SK-N-SH treated with all-trans-retinoic acid at 6 μM for 48 hours (cell line): ENCODE results near the gene SERPINA1.

Experiments
- PATZ1 ChIP-seq: fragments of 250-450 bp; sonication (Bioruptor Pico); IDR thresholded peaks from 2 replicates; pipeline ENCODE4 v1.8.0; 2020; ENCODE audit warnings: mild to moderate bottlenecking, moderate library complexity, borderline replicate concordance
- PPARA ChIP-seq: fragments of 250-450 bp; sonication (Bioruptor Pico); IDR thresholded peaks from 2 replicates; pipeline ENCODE4 v1.5.0; 2020; ENCODE audit warnings: mild to moderate bottlenecking, borderline replicate concordance
- RARB ChIP-seq: fragments of 250-450 bp; sonication (Bioruptor Pico); IDR thresholded peaks from 2 replicates; pipeline ENCODE4 v1.8.0; 2021; ENCODE audit warnings: mild to moderate bottlenecking, moderate library complexity
- SNAI2 ChIP-seq: fragments of 250-450 bp; sonication (Bioruptor Pico); IDR thresholded peaks from 2 replicates; pipeline ENCODE4 v1.5.0; 2020; ENCODE audit warnings: mild to moderate bottlenecking, moderate library complexity
- ZFP3 ChIP-seq: fragments of 250-450 bp; sonication (Bioruptor Pico); IDR thresholded peaks from 2 replicates; pipeline ENCODE4 v1.5.0; 2020; ENCODE audit warnings: mild to moderate bottlenecking, moderate library complexity
- ZNF565 ChIP-seq: fragments of 450-650 bp; formaldehyde crosslinking; conservative IDR thresholded peaks from 2 replicates; pipeline ENCODE4 v1.5.0; 2020; ENCODE audit warnings: low read depth, mild to moderate bottlenecking, moderate library complexity
- TF ChIP-seq, protein P1 (sequence below): fragments of 250-450 bp; sonication (Bioruptor Pico); IDR thresholded peaks from 2 replicates; pipeline ENCODE4 v1.5.1; 2021; ENCODE audit warnings: mild to moderate bottlenecking, moderate library complexity

DNA sequence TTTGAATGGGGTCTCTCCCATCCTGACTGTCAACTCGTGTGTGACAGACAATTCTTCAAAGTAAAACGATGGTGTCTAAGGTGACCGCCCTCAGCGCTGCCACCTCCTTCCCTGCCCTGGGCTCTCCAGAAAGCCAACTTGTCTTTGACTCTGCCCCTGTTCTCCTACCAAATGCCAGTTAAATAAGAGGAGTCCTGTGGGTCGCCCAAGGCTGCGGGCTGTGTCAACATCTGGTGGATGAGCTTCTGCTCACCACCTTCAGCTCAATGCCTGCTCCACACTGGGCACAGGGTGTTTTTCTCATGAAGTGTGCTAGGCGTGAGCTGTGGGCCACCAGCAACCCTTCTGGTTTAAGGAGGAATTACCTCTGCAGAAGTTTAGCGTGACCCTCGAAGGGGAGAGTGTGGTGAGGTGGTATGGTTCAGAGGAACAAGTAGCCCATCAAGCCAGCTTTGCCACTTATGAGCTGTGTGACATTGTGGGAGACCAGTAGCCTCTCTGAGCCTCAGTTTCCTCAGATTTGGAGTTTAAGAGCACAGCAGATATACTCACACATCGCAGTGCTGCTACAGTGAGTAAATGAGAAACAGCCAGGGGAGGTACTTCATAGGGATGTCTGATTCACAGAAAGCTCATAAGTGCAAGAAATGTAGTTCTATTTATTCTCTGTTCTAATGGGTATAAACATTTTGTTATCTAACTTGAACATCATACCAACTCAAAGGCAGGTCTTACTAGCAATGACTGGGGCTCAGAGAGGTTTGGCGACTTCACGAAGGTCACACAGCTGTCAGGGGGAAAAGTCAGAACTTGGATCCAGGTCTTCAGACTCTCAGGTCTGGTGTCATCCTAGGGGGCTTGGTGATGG, 12.1 kb downstream of the SERPINA1 start:
- TF ChIP-seq ZNF565 (CRISPR knock-in tag) (no peak), RARB (CRISPR knock-in tag) (no peak), ZFP3 (CRISPR knock-in tag) (no peak), PPARA (CRISPR knock-in tag) (no peak), PATZ1 (no peak), SNAI2 (CRISPR knock-in tag) (no peak)
- TF ChIP-seq, protein P1, sequence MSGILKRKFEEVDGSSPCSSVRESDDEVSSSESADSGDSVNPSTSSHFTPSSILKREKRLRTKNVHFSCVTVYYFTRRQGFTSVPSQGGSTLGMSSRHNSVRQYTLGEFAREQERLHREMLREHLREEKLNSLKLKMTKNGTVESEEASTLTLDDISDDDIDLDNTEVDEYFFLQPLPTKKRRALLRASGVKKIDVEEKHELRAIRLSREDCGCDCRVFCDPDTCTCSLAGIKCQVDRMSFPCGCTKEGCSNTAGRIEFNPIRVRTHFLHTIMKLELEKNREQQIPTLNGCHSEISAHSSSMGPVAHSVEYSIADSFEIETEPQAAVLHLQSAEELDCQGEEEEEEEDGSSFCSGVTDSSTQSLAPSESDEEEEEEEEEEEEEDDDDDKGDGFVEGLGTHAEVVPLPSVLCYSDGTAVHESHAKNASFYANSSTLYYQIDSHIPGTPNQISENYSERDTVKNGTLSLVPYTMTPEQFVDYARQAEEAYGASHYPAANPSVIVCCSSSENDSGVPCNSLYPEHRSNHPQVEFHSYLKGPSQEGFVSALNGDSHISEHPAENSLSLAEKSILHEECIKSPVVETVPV (CRISPR knock-in tag): no peak
